Measurements from ENCODE around the gene RNF225. TPM values are rescaled to one million over a fixed set of nuclear protein-coding genes. Genes with fewer than 3 reads are reported as not detected.

The RNF225 gene
- total RNA-seq, 1 donor from 2014 or later = 0.36 TPM

DNA sequence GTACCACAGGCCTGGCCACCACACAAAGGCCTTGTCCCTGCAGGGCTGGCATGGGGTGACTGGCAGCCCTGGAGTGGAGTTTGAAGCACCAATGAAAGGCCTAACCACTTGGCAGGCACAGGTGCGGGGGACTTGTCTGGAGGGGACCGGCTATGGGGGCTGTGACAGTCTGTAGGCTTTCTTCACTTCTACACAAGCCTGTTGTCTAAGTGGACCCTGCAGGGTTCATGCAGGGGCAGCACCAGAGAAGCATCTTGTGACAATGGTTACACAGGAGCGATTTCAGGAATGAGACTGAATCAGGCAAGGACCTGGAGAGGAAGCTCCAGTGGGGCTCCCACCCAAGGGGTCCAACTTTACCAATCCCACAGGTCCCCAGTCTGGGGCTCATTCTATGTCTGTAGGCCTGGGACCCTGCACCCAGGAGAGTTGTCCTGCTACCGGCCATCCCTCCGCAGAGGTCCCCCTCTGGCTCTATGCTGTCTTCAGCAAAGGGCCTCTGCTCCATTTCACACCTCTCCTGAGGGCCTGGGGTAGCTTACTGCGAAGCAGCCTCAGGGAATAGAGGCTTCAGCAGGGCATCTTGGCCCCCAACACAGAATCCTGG is 12.4 kb upstream of the RNF225 start:
- Mint-ChIP-seq H3K27ac (ENCODE audit: unreplicated experiment) (no peak overlapping the region), H3K36me3 (ENCODE audit: low read depth, unreplicated experiment) (peaks cover 3% of the 10 kb centered on the region), H3K4me1 (ENCODE audit: low read depth, unreplicated experiment) (peaks cover 16% of the 10 kb centered on the region), H3K9me3 (ENCODE audit: unreplicated experiment) (no peaks in the 10 kb centered on the region), H3K27me3 (ENCODE audit: low read depth, unreplicated experiment) (no peaks in the 10 kb centered on the region), H3K4me3 (ENCODE audit: unreplicated experiment) (peak overlapping the region; percentile 92)
- Histone ChIP-seq H3K4me3 (ENCODE audit: insufficient read depth, low read depth, low read length) (no peak overlapping the region), H3K9ac (ENCODE audit: low read length) (no peak overlapping the region), H4K20me1 (ENCODE audit: insufficient read depth, low read length) (peaks cover 10% of the 10 kb centered on the region), H3K27me3 (ENCODE audit: insufficient read depth, low read length) (no peaks in the 10 kb centered on the region), H3K9me3 (ENCODE audit: insufficient read depth, low read depth, low read length) (no peaks in the 10 kb centered on the region), H3K4me2 (ENCODE audit: low read length) (no peak overlapping the region), H3K36me3 (ENCODE audit: insufficient read depth, low read length) (peaks cover under 1% of the 10 kb centered on the region), H3K4me1 (ENCODE audit: insufficient read depth, low read length) (peaks cover 24% of the 10 kb centered on the region), H2AFZ (ENCODE audit: low read depth, low read length) (no peak overlapping the region), H3K79me2 (ENCODE audit: insufficient read depth, low read length) (peaks cover 41% of the 10 kb centered on the region), H3K27ac (ENCODE audit: low read depth, low read length) (no peak overlapping the region)
- TF ChIP-seq EZH2 (IDR thresholded peaks at IDR 0.05; ENCODE audit: insufficient read depth, low read length) = no peak
- TF ChIP-seq CTCF (IDR thresholded peaks at IDR 0.05; ENCODE audit: insufficient read depth, low read depth, low read length) = no peak
- DNase-seq (ENCODE audit: low read depth) = no peak
- FAIRE-seq = no peak

DNA sequence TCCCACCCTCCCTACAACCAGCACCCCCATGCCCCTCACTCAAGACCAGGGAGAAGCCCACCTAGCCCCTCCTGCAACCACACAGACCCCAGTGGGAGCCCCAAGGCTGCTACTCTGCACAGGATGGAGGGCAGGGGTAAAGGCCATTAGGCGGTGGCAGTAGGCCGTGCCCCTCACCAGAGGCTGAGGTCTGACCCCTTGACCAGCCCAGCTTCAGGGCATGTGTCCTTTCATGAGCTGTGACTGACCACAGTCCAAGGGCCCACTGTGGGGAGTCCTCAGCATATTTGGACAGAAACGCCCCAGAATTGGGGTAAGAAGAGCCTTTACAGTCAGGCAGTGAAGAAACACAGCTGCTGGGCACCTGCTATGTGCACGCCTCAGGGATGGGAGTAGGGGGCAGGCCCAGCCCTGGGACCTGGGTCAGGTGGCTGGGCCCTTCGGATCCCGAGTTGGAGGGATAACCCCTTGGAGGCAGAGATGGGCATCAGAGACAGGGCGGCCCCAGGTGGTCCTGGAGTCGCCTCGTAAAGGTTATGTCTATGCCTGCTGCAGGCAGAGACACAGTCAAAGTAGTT is 10.1 kb upstream of the RNF225 start:
- DNase-seq (ENCODE audit: low read depth) = no peak
- Histone ChIP-seq H3K27me3 (ENCODE audit: insufficient read depth, low read length) (no peaks in the 10 kb centered on the region), H2AFZ (ENCODE audit: low read depth, low read length) (peak overlapping the region; percentile 82), H3K9me3 (ENCODE audit: insufficient read depth, low read depth, low read length) (no peaks in the 10 kb centered on the region), H3K9ac (ENCODE audit: low read length) (peak overlapping the region; percentile 90), H4K20me1 (ENCODE audit: insufficient read depth, low read length) (peaks cover 28% of the 10 kb centered on the region), H3K4me3 (ENCODE audit: insufficient read depth, low read depth, low read length) (no peak overlapping the region), H3K4me2 (ENCODE audit: low read length) (peak overlapping the region; percentile 95), H3K27ac (ENCODE audit: low read depth, low read length) (no peak overlapping the region), H3K36me3 (ENCODE audit: insufficient read depth, low read length) (peaks cover 11% of the 10 kb centered on the region), H3K4me1 (ENCODE audit: insufficient read depth, low read length) (peaks cover 24% of the 10 kb centered on the region), H3K79me2 (ENCODE audit: insufficient read depth, low read length) (peaks cover 56% of the 10 kb centered on the region)
- Mint-ChIP-seq H3K4me3 (ENCODE audit: unreplicated experiment) (peak overlapping the region; percentile 99), H3K27ac (ENCODE audit: unreplicated experiment) (peak overlapping the region; percentile 77), H3K9me3 (ENCODE audit: unreplicated experiment) (no peaks in the 10 kb centered on the region), H3K4me1 (ENCODE audit: low read depth, unreplicated experiment) (peaks cover 21% of the 10 kb centered on the region), H3K36me3 (ENCODE audit: low read depth, unreplicated experiment) (peaks cover 10% of the 10 kb centered on the region), H3K27me3 (ENCODE audit: low read depth, unreplicated experiment) (no peaks in the 10 kb centered on the region)
- no peak for TF ChIP-seq EZH2 (IDR thresholded peaks at IDR 0.05; ENCODE audit: insufficient read depth, low read length)
- no peak for TF ChIP-seq CTCF (IDR thresholded peaks at IDR 0.05; ENCODE audit: insufficient read depth, low read depth, low read length)
- FAIRE-seq = no peak
